ENCODE data around the gene L3MBTL4. TPM values are rescaled to one million over a fixed set of nuclear protein-coding genes. Genes with fewer than 3 reads are reported as not detected.
"Not testable (repeated sequence)": the region's sequence is repeated elsewhere in the genome, so short reads cannot be mapped to it uniquely, and the experiment has no call there.

The L3MBTL4 gene
- total and polyA plus RNA-seq, 8 donors, result 5.7 to 13.9 (median 6.9) TPM

DNA sequence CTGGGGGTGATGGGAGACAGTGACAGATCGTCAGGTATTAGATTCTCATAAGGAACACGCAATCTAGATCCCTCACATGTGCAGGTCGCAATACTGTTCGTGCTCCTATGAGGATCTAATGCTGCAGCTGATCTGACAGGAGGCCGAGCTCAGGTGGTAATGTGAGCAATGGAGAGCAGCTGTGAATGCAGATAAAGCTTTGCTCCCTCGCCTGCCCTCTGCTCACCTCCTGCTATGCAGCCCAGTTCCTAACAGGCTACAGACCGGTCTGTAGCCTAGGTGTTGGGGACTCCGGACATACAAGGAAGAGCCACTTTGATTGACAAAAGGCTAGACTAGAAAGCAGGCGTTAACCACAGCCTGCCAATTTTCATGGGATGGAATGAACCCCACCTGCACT lies 335.8 kb downstream of the L3MBTL4 start:
- H3K9me3 ChIP-seq, result no peaks in the 10 kb centered on the region
- no peak for TF ChIP-seq CTCF (IDR thresholded peaks at IDR 0.05)
- no peak overlapping the region for H3K27ac ChIP-seq
- H3K36me3 ChIP-seq, result no peaks in the 10 kb centered on the region
- H3K4me1 ChIP-seq, result no peaks in the 10 kb centered on the region
- intact Hi-C loops (cut with DNase I), result no loop called here
- no peak for ATAC-seq
- no peak overlapping the region for H3K4me3 ChIP-seq
- no peaks in the 10 kb centered on the region for H3K27me3 ChIP-seq
- no peak for DNase-seq

DNA sequence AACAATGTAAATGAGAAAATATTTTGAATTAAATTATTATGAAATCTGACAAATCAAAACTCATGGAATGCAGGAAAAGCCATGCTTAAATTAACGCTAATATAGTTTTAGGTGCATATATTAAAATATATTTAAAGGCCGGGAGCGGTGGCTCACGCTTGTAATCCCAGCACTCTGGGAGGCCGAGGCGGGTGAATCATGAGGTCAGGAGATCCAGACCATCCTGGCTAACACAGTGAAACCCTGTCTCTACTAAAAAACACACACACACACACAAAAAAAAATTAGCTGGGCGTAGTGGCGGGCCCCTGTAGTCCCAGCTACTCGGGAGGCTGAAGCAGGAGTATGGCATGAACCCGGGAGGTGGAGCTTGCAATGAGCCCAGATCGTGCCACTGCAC lies 342.3 kb downstream of the L3MBTL4 start:
- H3K27ac ChIP-seq; H3K36me3 ChIP-seq; H3K4me3 ChIP-seq; H3K9me3 ChIP-seq; H3K27me3 ChIP-seq; intact Hi-C loops (cut with DNase I); DNase-seq; ATAC-seq; H3K4me1 ChIP-seq: not testable (repeated sequence)

DNA sequence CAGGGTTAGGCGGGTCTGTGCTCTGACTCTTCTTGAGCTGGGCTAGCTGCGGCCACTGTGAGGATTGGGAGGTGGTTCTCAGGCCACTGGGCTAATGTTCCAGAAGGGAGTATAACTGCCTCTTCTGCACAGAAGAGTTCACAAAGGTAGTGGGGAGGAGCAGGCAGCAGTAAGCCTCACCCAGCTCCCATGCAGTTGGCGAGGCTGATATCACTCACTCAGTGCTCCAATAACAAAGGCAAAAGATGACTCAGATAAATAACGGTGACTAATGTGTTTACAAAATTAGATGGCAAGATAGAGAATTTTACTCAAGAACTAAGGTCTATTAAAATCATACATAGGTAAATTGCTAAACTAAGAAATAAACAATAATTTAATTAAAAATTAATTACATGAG lies 345.2 kb downstream of the L3MBTL4 start:
- Histone ChIP-seq H3K27me3 (no peaks in the 10 kb centered on the region), H3K27ac (no peak overlapping the region), H3K9me3 (no peaks in the 10 kb centered on the region), H3K4me1 (no peaks in the 10 kb centered on the region), H3K36me3 (no peaks in the 10 kb centered on the region), H3K4me3 (no peak overlapping the region)
- no peak for TF ChIP-seq CTCF (IDR thresholded peaks at IDR 0.05)
- DNase-seq (no peak), ATAC-seq (no peak)
- intact Hi-C loops (cut with DNase I), result no loop called here

DNA sequence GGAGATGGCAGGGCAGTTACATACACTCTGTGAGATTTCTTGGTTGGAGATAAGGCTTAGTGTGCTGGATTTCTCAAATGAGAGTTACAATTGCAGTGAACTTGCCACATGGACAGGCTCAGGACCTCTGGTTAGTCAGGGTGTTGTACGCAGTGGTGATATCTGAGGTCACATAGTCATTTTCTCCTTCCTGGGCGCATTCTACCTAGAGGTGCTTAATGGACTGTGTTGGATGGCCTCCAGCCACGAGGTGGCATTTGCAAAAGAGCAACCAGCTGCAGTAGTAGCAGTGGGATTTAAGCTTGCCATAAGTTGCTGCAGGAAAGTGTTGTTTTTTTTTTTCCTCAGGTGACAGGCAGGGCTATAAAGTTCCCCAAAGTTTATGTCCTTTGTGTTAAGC lies 345.6 kb downstream of the L3MBTL4 start:
- no peaks in the 10 kb centered on the region for H3K36me3 ChIP-seq
- intact Hi-C loops (cut with DNase I), result no loop called here
- DNase-seq (no peak), ATAC-seq (no peak)
- TF ChIP-seq CTCF (IDR thresholded peaks at IDR 0.05), result no peak
- no peaks in the 10 kb centered on the region for H3K9me3 ChIP-seq
- no peaks in the 10 kb centered on the region for H3K27me3 ChIP-seq
- no peaks in the 10 kb centered on the region for H3K4me1 ChIP-seq
- no peak overlapping the region for H3K27ac ChIP-seq
- H3K4me3 ChIP-seq, result no peak overlapping the region

DNA sequence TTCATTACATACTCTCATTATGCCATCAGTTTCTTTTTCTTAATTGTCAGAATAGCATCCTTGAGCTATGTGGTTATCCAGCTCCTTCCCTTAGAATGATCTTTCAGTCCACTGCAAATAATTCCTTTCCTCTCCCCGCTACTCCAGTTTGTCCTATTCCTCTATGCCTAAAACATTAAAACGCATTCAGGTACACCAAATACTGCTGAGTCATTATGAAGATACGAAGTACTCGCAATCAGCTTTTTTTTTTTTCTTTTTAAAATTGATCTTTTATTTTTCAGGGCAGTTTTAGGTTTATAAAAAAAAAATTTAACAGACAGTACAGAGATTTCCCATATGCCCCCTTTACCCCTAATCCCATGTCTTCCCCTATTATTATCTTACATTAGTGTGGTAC lies 354.6 kb downstream of the L3MBTL4 start:
- no peak overlapping the region for H3K4me3 ChIP-seq
- no peak overlapping the region for H3K27ac ChIP-seq
- no peaks in the 10 kb centered on the region for H3K27me3 ChIP-seq
- no peak for TF ChIP-seq CTCF (IDR thresholded peaks at IDR 0.05)
- no peak for ATAC-seq
- H3K36me3 ChIP-seq, result no peaks in the 10 kb centered on the region
- no peaks in the 10 kb centered on the region for H3K4me1 ChIP-seq
- H3K9me3 ChIP-seq, result no peaks in the 10 kb centered on the region
- intact Hi-C loops (cut with DNase I), result no loop called here
- DNase-seq, result no peak

- intact Hi-C loops (cut with DNase I), result no loop called here
- H3K9me3 ChIP-seq, result no peaks in the 10 kb centered on the region
- no peak for DNase-seq
- no peak for ATAC-seq
- no peaks in the 10 kb centered on the region for H3K27me3 ChIP-seq
- H3K4me3 ChIP-seq, result no peak overlapping the region
- no peaks in the 10 kb centered on the region for H3K36me3 ChIP-seq
- H3K4me1 ChIP-seq, result no peaks in the 10 kb centered on the region
- no peak overlapping the region for H3K27ac ChIP-seq
- no peak for TF ChIP-seq CTCF (IDR thresholded peaks at IDR 0.05)
Observed at GRCh38 chr18:6059551-6059950, 355.2 kb downstream of the L3MBTL4 start.

All from left lung (tissue), 10 donors.